CD4-positive, alpha-beta T cell treated with Interferon gamma for 1 hour (primary cell): ENCODE results near the gene TACC2.

ENCODE experiments used
- DNase-seq: peaks from one replicate; pipeline ENCODE4 v3.0.0-alpha.2; 2020

TACC2 gene

GRCh38 chr10:122149561-122150505, 160.9 kb downstream of the TACC2 start:
- no peak for DNase-seq

GRCh38 chr10:122151121-122151694, 162.2 kb downstream of the TACC2 start:
- DNase-seq, result no peak

GRCh38 chr10:122152544-122152943, 163.6 kb downstream of the TACC2 start:
- no peak for DNase-seq

GRCh38 chr10:122154031-122154544, 165.1 kb downstream of the TACC2 start:
- no peak for DNase-seq

- no peak for DNase-seq
Measured at GRCh38 chr10:122154545-122155366, 165.8 kb downstream of the TACC2 start.

- no peak for DNase-seq
Measured at GRCh38 chr10:122157451-122157850, 168.5 kb downstream of the TACC2 start.

GRCh38 chr10:122158362-122158761, 169.4 kb downstream of the TACC2 start:
- no peak for DNase-seq

- DNase-seq, result no peak
Measured at GRCh38 chr10:122159141-122159970, 170.4 kb downstream of the TACC2 start.

GRCh38 chr10:122161795-122162194, 172.8 kb downstream of the TACC2 start:
- DNase-seq, result no peak

- no peak for DNase-seq
Measured at GRCh38 chr10:122162671-122163173, 173.8 kb downstream of the TACC2 start.

GRCh38 chr10:122163174-122164022, 174.4 kb downstream of the TACC2 start:
- no peak for DNase-seq

- DNase-seq, result no peak
Measured at GRCh38 chr10:122164023-122164601, 175.1 kb downstream of the TACC2 start.

- DNase-seq, result no peak
Measured at GRCh38 chr10:122164815-122165483, 176.0 kb downstream of the TACC2 start.

- no peak for DNase-seq
Measured at GRCh38 chr10:122165484-122166276, 176.7 kb downstream of the TACC2 start.

GRCh38 chr10:122168101-122168500, 179.1 kb downstream of the TACC2 start:
- DNase-seq, result no peak

GRCh38 chr10:122168598-122169394, 179.8 kb downstream of the TACC2 start:
- no peak for DNase-seq

- no peak for DNase-seq
Measured at GRCh38 chr10:122170802-122171201, 181.8 kb downstream of the TACC2 start.
